ENCODE results near the gene PCDHB14.

The PCDHB14 gene

GRCh38 chr5:141260458-141261237 lies 37.5 kb downstream of the PCDHB14 start:
- TF ChIP-seq CTCF (IDR thresholded peaks at IDR 0.05; ENCODE audit: insufficient read depth, low read depth, low read length, missing control alignments), result no peak
- no peak overlapping the region for H3K4me3 ChIP-seq (ENCODE audit: low read length)
- peak; percentile 2 for DNase-seq (ENCODE audit: low read depth)

- no peak overlapping the region for H3K4me3 ChIP-seq (ENCODE audit: low read length)
- no peak for TF ChIP-seq CTCF (IDR thresholded peaks at IDR 0.05; ENCODE audit: insufficient read depth, low read depth, low read length, missing control alignments)
Measured at GRCh38 chr5:141261238-141261546, 38.0 kb downstream of the PCDHB14 start.

GRCh38 chr5:141269195-141269594 lies 46.1 kb downstream of the PCDHB14 start:
- no peak for TF ChIP-seq CTCF (IDR thresholded peaks at IDR 0.05; ENCODE audit: insufficient read depth, low read depth, low read length, missing control alignments)
- H3K4me3 ChIP-seq (ENCODE audit: low read length), result no peak overlapping the region
- DNase-seq (ENCODE audit: low read depth), result no peak

More at GRCh38 chr5:141261238-141261546, 38.0 kb downstream of the PCDHB14 start:
- DNase-seq (ENCODE audit: low read depth), result no peak

- no peak for DNase-seq (ENCODE audit: low read depth)
- TF ChIP-seq CTCF (IDR thresholded peaks at IDR 0.05; ENCODE audit: insufficient read depth, low read depth, low read length, missing control alignments), result no peak
- H3K4me3 ChIP-seq (ENCODE audit: low read length), result no peak overlapping the region
Measured at GRCh38 chr5:141272906-141273305, 49.8 kb downstream of the PCDHB14 start.
